ENCODE results near the gene RIC3. TPM values are rescaled to one million over a fixed set of nuclear protein-coding genes. Genes with fewer than 3 reads are reported as not detected.

RIC3 gene
- total RNA-seq, 4 donors from 2014 or later = 1.5 to 6.4 (median 3.7) TPM

- TF ChIP-seq CTCF (IDR thresholded peaks at IDR 0.05; ENCODE audit: low read depth) = no peak
Observed at GRCh38 chr11:8080069-8080670, 88.7 kb downstream of the RIC3 start.

GRCh38 chr11:8079111-8079675 lies 89.6 kb downstream of the RIC3 start:
- TF ChIP-seq CTCF (IDR thresholded peaks at IDR 0.05; ENCODE audit: low read depth) = no peak

GRCh38 chr11:8075119-8075726 lies 93.6 kb downstream of the RIC3 start:
- TF ChIP-seq CTCF (IDR thresholded peaks at IDR 0.05; ENCODE audit: low read depth) = no peak

GRCh38 chr11:8071616-8072581 lies 96.9 kb downstream of the RIC3 start:
- TF ChIP-seq CTCF (IDR thresholded peaks at IDR 0.05; ENCODE audit: low read depth) = no peak

GRCh38 chr11:8070417-8071115 lies 98.3 kb downstream of the RIC3 start:
- no peak for TF ChIP-seq CTCF (IDR thresholded peaks at IDR 0.05; ENCODE audit: low read depth)

GRCh38 chr11:8069771-8070170 lies 99.1 kb downstream of the RIC3 start:
- TF ChIP-seq CTCF (IDR thresholded peaks at IDR 0.05; ENCODE audit: low read depth) = no peak
